TTC549 (cell line): ENCODE measurements around the gene GTF3C1.
A peak's percentile ranks its signal among the peaks of the same experiment; 100 is the strongest.
"Not testable (repeated sequence)": the region's sequence is repeated elsewhere in the genome, so short reads cannot be mapped to it uniquely, and the experiment has no call there.

ENCODE experiments used
- FAIRE-seq: peaks from 2 replicates; lab custom pipeline; 2012; peaks lifted over from hg19 to GRCh38; lab: Jason Lieb, UNC

GTF3C1 gene

GRCh38 chr16:27549746-27550581 lies at the start of gene GTF3C1, which contains the start of gene KATNIP:
TSS of gene GTF3C1 (minus strand) at chr16:27549913. CDS start at chr16:27549890, 23 bp downstream.
TSS of gene KATNIP (plus strand) at chr16:27550144. CDS start at chr16:27550171, 27 bp downstream.
- FAIRE-seq, result peak; percentile 84

GRCh38 chr16:27598931-27599565 lies 49.3 kb upstream of the GTF3C1 start:
- no peak for FAIRE-seq

- FAIRE-seq, result no peak
Measured at GRCh38 chr16:27598220-27598619, 48.5 kb upstream of the GTF3C1 start.

- no peak for FAIRE-seq
Measured at GRCh38 chr16:27597361-27597760, 47.6 kb upstream of the GTF3C1 start.

- no peak for FAIRE-seq
Measured at GRCh38 chr16:27596411-27596810, 46.7 kb upstream of the GTF3C1 start.

GRCh38 chr16:27595993-27596392 lies 46.3 kb upstream of the GTF3C1 start:
- no peak for FAIRE-seq

- no peak for FAIRE-seq
Measured at GRCh38 chr16:27595475-27595874, 45.8 kb upstream of the GTF3C1 start.

GRCh38 chr16:27591837-27592236 lies 42.1 kb upstream of the GTF3C1 start:
- no peak for FAIRE-seq

GRCh38 chr16:27588057-27588456 lies 38.3 kb upstream of the GTF3C1 start:
- no peak for FAIRE-seq

GRCh38 chr16:27586711-27587110 lies 37.0 kb upstream of the GTF3C1 start:
- no peak for FAIRE-seq

GRCh38 chr16:27585200-27585599 lies 35.5 kb upstream of the GTF3C1 start:
- no peak for FAIRE-seq

- no peak for FAIRE-seq
Measured at GRCh38 chr16:27583634-27584033, 33.9 kb upstream of the GTF3C1 start.

- no peak for FAIRE-seq
Measured at GRCh38 chr16:27582883-27583282, 33.2 kb upstream of the GTF3C1 start.

- FAIRE-seq, result no peak
Measured at GRCh38 chr16:27579087-27579980, 29.6 kb upstream of the GTF3C1 start.

GRCh38 chr16:27576729-27577128 lies 27.0 kb upstream of the GTF3C1 start:
- FAIRE-seq, result no peak

- no peak for FAIRE-seq
Measured at GRCh38 chr16:27572711-27573110, 23.0 kb upstream of the GTF3C1 start.

GRCh38 chr16:27571433-27572326 lies 22.0 kb upstream of the GTF3C1 start:
- no peak for FAIRE-seq

- not testable (repeated sequence) for FAIRE-seq
Measured at GRCh38 chr16:27570986-27571385, 21.3 kb upstream of the GTF3C1 start.

- FAIRE-seq, result no peak
Measured at GRCh38 chr16:27568077-27568476, 18.4 kb upstream of the GTF3C1 start.

- FAIRE-seq, result no peak
Measured at GRCh38 chr16:27566417-27566816, 16.7 kb upstream of the GTF3C1 start.

GRCh38 chr16:27564224-27564623 lies 14.5 kb upstream of the GTF3C1 start:
- FAIRE-seq, result no peak

- FAIRE-seq, result no peak
Measured at GRCh38 chr16:27561216-27561615, 11.5 kb upstream of the GTF3C1 start.
